SK-N-MC (cell line): ENCODE measurements around the gene GSK3A.

Experiments
- EZH2 ChIP-seq: fragments of 200-600 bp; sonication (generic); IDR thresholded peaks from one replicate; pipeline ENCODE4 v1.6.1; 2017; ENCODE audit warnings: antibody characterized with exemption
- FOXP2 ChIP-seq: optimal IDR thresholded peaks from 2 replicates; pipeline ENCODE3; 2011; ENCODE audit warnings: mild to moderate bottlenecking, moderate library complexity; ENCODE audit not compliant: insufficient read depth; ENCODE audit errors: extremely low read length, control extremely low read depth
- POLR2AphosphoS5 ChIP-seq: IDR thresholded peaks from 2 replicates; pipeline ENCODE4 v1.6.1; 2012; ENCODE audit warnings: mild to moderate bottlenecking, low read depth, low read length, borderline replicate concordance

GRCh38 chr19:42284591-42285341 lies 42.4 kb upstream of the GSK3A start:
- no peak for TF ChIP-seq EZH2
- TF ChIP-seq FOXP2 = no peak
- TF ChIP-seq POLR2AphosphoS5 = no peak
